Chondrocyte (in vitro differentiated cells): ENCODE data around the gene CWC27. TPM values are rescaled to one million over a fixed set of nuclear protein-coding genes. Genes with fewer than 3 reads are reported as not detected.

Experiments
- DNase-seq: peaks from one replicate; pipeline ENCODE4 v3.0.0; 2021; ENCODE audit warnings: mixed read lengths, low spot score
- H3K27ac Mint-ChIP-seq: one replicate; pipeline ENCODE4 v1.8.0; 2021; ENCODE audit warnings: mild to moderate bottlenecking, moderate library complexity, mixed read lengths; ENCODE audit not compliant: unreplicated experiment
- H3K27me3 Mint-ChIP-seq: 2 replicates; pipeline ENCODE4 v1.8.0; 2021; ENCODE audit warnings: low read depth, mixed read lengths
- H3K36me3 Mint-ChIP-seq: 2 replicates; pipeline ENCODE4 v1.8.0; 2021; ENCODE audit warnings: low read depth, mixed read lengths
- H3K4me1 Mint-ChIP-seq: 2 replicates; pipeline ENCODE4 v1.8.0; 2021; ENCODE audit warnings: low read depth, mild to moderate bottlenecking, mixed read lengths
- H3K4me3 Mint-ChIP-seq: one replicate; pipeline ENCODE4 v1.8.0; 2021; ENCODE audit warnings: mild to moderate bottlenecking, moderate library complexity, mixed read lengths; ENCODE audit not compliant: unreplicated experiment
- H3K9me3 Mint-ChIP-seq: 2 replicates; pipeline ENCODE4 v1.8.0; 2021; ENCODE audit warnings: low read depth, mixed read lengths
- CTCF ChIP-seq: fragments of 200-600 bp; sonication (generic); IDR thresholded peaks from 2 replicates; pipeline ENCODE4 v1.5.0; 2021; ENCODE audit warnings: antibody characterized with exemption, mild to moderate bottlenecking, moderate library complexity
- total RNA-seq: library from RNA; stranded (reverse); gene quantifications from 3 replicates; pipeline ENCODE4 v1.2.1, GENCODE V29; 2021

The CWC27 gene
- total RNA-seq, 1 donor from 2014 or later: 19.5 TPM

DNA sequence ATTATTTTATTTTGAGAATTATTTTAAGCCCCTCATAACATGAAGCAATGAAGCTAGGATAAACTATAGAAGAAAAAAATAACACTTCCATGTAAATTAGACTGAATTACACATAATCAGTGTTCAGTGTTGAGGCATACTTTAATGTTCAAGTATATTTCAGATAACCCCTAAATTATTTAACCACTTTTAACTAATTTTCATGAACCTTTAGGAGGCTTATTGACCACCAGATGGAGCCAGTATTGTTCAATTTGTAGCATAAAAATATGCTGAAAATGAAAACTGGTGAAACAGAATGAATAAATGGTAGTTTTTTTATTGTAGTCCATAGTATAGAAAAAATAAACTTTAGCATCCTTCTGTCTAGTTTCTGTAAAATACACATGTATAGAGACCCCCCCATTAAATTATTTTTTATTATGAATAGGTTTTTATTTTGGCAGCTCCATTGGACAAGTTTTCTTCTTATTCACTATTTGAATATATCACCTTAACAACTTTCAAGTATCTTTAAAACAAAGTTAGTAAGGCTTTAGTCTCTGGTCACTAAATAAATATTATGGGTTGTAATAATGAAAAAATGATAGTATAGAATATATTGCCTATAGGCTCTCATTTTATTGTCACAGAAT lies 190.1 kb downstream of the CWC27 start:
- Mint-ChIP-seq H3K9me3 (peaks cover 11% of the 10 kb centered on the region), H3K36me3 (peaks cover 9% of the 10 kb centered on the region), H3K27me3 (no peaks in the 10 kb centered on the region), H3K27ac (no peak overlapping the region), H3K4me1 (no peaks in the 10 kb centered on the region), H3K4me3 (no peak overlapping the region)
- peak; percentile 96 for TF ChIP-seq CTCF
- no peak for DNase-seq

DNA sequence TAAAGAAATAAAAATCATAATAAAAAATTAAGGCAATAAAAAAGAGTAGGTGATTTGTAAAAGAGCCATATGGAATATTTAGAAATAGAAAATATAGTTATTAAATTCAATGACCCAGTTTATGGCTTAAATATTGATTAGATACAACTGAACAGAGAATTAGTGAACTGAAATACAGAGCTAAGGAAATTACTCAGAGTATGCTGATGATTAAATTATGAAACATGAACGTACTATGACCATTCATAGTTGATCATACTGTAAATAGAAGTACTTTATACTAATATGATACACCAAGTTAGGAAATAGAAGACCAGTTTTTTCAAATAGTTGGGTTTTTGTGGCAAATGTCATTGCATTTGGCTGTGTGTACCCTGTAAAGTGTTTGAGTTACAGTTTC lies 194.5 kb downstream of the CWC27 start:
- Mint-ChIP-seq H3K4me3 (no peak overlapping the region), H3K4me1 (no peaks in the 10 kb centered on the region), H3K9me3 (peaks cover 15% of the 10 kb centered on the region), H3K27ac (no peak overlapping the region), H3K36me3 (peaks cover 10% of the 10 kb centered on the region), H3K27me3 (no peaks in the 10 kb centered on the region)
- no peak for TF ChIP-seq CTCF
- DNase-seq: no peak

GRCh38 chr5:64968591-64969110 lies 199.9 kb downstream of the CWC27 start:
- no peak for DNase-seq
- TF ChIP-seq CTCF: no peak
- H3K27me3 Mint-ChIP-seq: no peaks in the 10 kb centered on the region
- peaks cover 18% of the 10 kb centered on the region for H3K4me1 Mint-ChIP-seq
- peaks cover 7% of the 10 kb centered on the region for H3K9me3 Mint-ChIP-seq
- no peak overlapping the region for H3K4me3 Mint-ChIP-seq
- H3K27ac Mint-ChIP-seq: no peak overlapping the region
- H3K36me3 Mint-ChIP-seq: peaks cover 4% of the 10 kb centered on the region

DNA sequence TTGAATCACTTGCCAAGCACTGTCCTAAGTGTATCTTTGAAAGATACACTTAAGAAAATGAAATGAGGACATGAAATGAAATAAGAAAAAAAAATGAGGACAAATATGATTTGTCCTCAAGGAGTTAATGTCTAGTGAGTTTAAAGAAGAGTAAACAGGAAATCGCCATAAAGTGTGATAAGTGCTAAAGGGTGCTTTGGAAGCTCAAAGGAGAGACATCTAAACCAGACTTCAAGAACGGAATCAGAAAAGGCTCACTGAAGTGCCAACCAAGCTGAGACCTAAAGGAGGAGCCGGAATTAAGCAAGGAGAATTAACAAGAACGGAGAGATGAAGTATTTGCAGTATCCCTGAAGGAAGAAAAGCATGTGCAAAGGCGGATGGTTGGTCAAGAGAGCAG lies 200.8 kb downstream of the CWC27 start:
- H3K4me3 Mint-ChIP-seq: no peak overlapping the region
- H3K27me3 Mint-ChIP-seq: no peaks in the 10 kb centered on the region
- no peak for DNase-seq

GRCh38 chr5:64971513-64971912 lies 202.8 kb downstream of the CWC27 start:
- Mint-ChIP-seq H3K4me1 (peaks cover 18% of the 10 kb centered on the region), H3K9me3 (peaks cover 2% of the 10 kb centered on the region), H3K36me3 (peaks cover 4% of the 10 kb centered on the region), H3K27ac (no peak overlapping the region), H3K27me3 (no peaks in the 10 kb centered on the region), H3K4me3 (no peak overlapping the region)
- DNase-seq: no peak
- TF ChIP-seq CTCF: peak; percentile 73

More for the DNA sequence above, 200.8 kb downstream of the CWC27 start:
- Mint-ChIP-seq H3K9me3 (peaks cover 5% of the 10 kb centered on the region), H3K27ac (no peak overlapping the region), H3K4me1 (peaks cover 18% of the 10 kb centered on the region), H3K36me3 (peaks cover 4% of the 10 kb centered on the region)
- no peak for TF ChIP-seq CTCF
